CD4-positive, alpha-beta T cell (primary cell): ENCODE results near the gene SPHK1. TPM values are rescaled to one million over a fixed set of nuclear protein-coding genes. Genes with fewer than 3 reads are reported as not detected.

ENCODE experiments used
- ATAC-seq: fragments of 200-7000 bp; cut with Tn5 transposase; one replicate; pipeline ENCODE4 v1.10.0; 2022; ENCODE audit warnings: mild to moderate bottlenecking; ENCODE audit not compliant: poor library complexity
- CTCF ChIA-PET: fragments of 350-600 bp; sonication (Branson Sonifier 250); formaldehyde crosslinking; loops from one replicate; lab custom pipeline; 2021; ENCODE audit warnings: antibody characterized with exemption, inconsistent platforms; lab: Charles Lee
- POLR2A ChIA-PET: fragments of 350-600 bp; sonication (Branson Sonifier 250); formaldehyde crosslinking; loops from one replicate; lab custom pipeline; 2021; ENCODE audit warnings: antibody characterized with exemption, inconsistent platforms; lab: Charles Lee
- DNase-seq, 14 experiments: peaks; one replicate each; pipeline ENCODE4 v3.0.0-alpha.2; 2013 to 2020; ENCODE audit warnings: mixed read lengths in 2 of 14
- H3K27ac ChIP-seq, 2 donors: one replicate each; pipeline versions ENCODE4 v1.5.1 to v1.7.0; 2013; ENCODE audit warnings: low read length in 2 of 2, low read depth in 1 of 2, mild to moderate bottlenecking in 1 of 2
- H3K27me3 ChIP-seq, 2 experiments: 1 replicate in 1 of 2; 2 replicates in 1 of 2; pipeline versions ENCODE4 v1.6.1 to v1.7.0; 2013; ENCODE audit warnings: low read length in 2 of 2, control low read depth in 1 of 2, mild to moderate bottlenecking in 1 of 2, moderate library complexity in 1 of 2; ENCODE audit not compliant: insufficient read depth in 2 of 2, control insufficient read depth in 1 of 2
- H3K36me3 ChIP-seq: one replicate; pipeline ENCODE4 v1.6.1; 2013; ENCODE audit warnings: low read length, control low read depth; ENCODE audit not compliant: insufficient read depth
- H3K4me1 ChIP-seq: one replicate; pipeline ENCODE4 v1.6.1; 2013; ENCODE audit warnings: low read length, control low read depth; ENCODE audit not compliant: insufficient read depth
- H3K4me3 ChIP-seq: one replicate; pipeline ENCODE4 v1.5.1; 2013; ENCODE audit warnings: mild to moderate bottlenecking, low read length, moderate library complexity
- H3K9me3 ChIP-seq, 2 experiments: 1 replicate in 1 of 2; 2 replicates in 1 of 2; pipeline versions ENCODE4 v1.6.1 to v1.7.0; 2013; ENCODE audit warnings: low read length in 2 of 2, mild to moderate bottlenecking in 2 of 2, control low read depth in 1 of 2, moderate library complexity in 1 of 2; ENCODE audit not compliant: control insufficient read depth in 1 of 2, insufficient read depth in 1 of 2
- H3K27ac Mint-ChIP-seq: one replicate; pipeline ENCODE4 v1.8.0; 2020; ENCODE audit warnings: mixed read lengths
- H3K27me3 Mint-ChIP-seq: one replicate; pipeline ENCODE4 v1.8.0; 2021; ENCODE audit warnings: mixed read lengths
- H3K36me3 Mint-ChIP-seq: one replicate; pipeline ENCODE4 v1.8.0; 2021; ENCODE audit warnings: low read depth, mixed read lengths
- H3K4me1 Mint-ChIP-seq: one replicate; pipeline ENCODE4 v1.8.0; 2021; ENCODE audit warnings: low read depth, mixed read lengths
- H3K4me3 Mint-ChIP-seq: one replicate; pipeline ENCODE4 v1.8.0; 2020; ENCODE audit warnings: mild to moderate bottlenecking, mixed read lengths
- H3K9me3 Mint-ChIP-seq: one replicate; pipeline ENCODE4 v1.8.0; 2020; ENCODE audit warnings: mixed read lengths
- intact Hi-C, 2 experiments: fragments of 100-400 bp; cut with DNase I in 1 of 2; cut with micrococcal nuclease in 1 of 2; formaldehyde crosslinking; loops; one replicate each; pipeline versions ENCODE4 v1.15.1 to v1.9.0; 2023 to 2025; cut with DNase I, micrococcal nuclease
- total RNA-seq, 174 experiments: library from RNA in 2 of 174; stranded (reverse) in 2 of 174; gene quantifications; one replicate each; pipeline ENCODE4 v1.2.3 and lab custom pipeline; 2021 to 2026
- TF ChIP-seq, protein P1 (sequence below): fragments of 200-600 bp; IDR thresholded peaks from one replicate; pipeline ENCODE4 v1.8.0; 2022; ENCODE audit warnings: antibody characterized with exemption, mild to moderate bottlenecking

SPHK1 gene
- total RNA-seq, 2 experiments from 2014 or later: 0.45 to 1.1 TPM

DNA sequence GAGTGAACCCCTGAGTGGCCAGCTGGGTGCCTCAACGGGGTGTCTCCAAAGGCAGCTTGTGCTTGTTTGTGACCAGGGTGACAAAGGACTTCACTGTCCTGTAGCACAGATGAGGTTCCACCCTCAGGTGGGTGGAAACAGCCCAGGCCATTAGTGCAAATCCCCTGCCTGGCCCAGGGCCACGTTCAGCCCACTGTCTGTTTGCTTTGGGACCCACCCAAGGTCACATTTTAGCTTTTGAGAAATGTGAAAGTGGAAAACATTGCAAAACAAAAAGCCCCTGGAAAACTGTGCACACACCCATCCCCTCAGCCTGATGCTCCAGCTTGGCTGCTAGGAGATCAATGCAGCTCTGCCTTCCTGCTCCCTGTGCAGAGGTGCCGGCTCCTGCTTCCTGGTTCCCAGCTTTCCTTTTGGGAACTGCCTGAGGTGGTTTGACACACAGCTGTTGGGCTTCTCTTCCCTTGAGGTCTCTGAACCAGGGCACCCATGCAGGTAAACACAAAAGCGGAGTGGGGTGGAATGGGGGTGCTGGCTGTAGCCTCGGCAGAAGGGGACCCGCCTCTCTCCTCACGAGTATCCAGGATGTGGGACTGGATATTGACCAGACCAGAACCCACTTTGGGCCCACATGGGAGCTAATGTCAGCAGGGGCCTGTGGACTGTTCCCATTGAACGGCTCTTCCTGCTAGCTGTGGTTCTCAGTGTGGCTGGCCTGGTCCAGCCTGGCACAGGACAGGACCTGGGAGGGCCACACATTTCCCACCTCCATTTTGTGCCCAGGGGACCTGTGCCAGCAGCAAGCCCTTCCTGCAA, 7.9 kb upstream of the SPHK1 start:
- no peak overlapping the region for H3K27ac ChIP-seq
- ATAC-seq (no peak), DNase-seq (no peak)
- POLR2A ChIA-PET: interaction anchor here (1.3 kb wide), 1 partner anchor 9 kb away, joined by 3 read pairs; no protein-coding TSS in a partner anchor
- no peaks in the 10 kb centered on the region for H3K9me3 Mint-ChIP-seq
- no peaks in the 10 kb centered on the region for H3K27me3 ChIP-seq
- no peaks in the 10 kb centered on the region for H3K36me3 ChIP-seq
- H3K27me3 Mint-ChIP-seq: no peaks in the 10 kb centered on the region
- H3K4me3 Mint-ChIP-seq: no peak overlapping the region
- TF ChIP-seq, protein P1, sequence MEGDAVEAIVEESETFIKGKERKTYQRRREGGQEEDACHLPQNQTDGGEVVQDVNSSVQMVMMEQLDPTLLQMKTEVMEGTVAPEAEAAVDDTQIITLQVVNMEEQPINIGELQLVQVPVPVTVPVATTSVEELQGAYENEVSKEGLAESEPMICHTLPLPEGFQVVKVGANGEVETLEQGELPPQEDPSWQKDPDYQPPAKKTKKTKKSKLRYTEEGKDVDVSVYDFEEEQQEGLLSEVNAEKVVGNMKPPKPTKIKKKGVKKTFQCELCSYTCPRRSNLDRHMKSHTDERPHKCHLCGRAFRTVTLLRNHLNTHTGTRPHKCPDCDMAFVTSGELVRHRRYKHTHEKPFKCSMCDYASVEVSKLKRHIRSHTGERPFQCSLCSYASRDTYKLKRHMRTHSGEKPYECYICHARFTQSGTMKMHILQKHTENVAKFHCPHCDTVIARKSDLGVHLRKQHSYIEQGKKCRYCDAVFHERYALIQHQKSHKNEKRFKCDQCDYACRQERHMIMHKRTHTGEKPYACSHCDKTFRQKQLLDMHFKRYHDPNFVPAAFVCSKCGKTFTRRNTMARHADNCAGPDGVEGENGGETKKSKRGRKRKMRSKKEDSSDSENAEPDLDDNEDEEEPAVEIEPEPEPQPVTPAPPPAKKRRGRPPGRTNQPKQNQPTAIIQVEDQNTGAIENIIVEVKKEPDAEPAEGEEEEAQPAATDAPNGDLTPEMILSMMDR: no peak
- H3K4me1 Mint-ChIP-seq: no peaks in the 10 kb centered on the region
- no peak overlapping the region for H3K27ac Mint-ChIP-seq
- no peaks in the 10 kb centered on the region for H3K9me3 ChIP-seq
- H3K4me1 ChIP-seq: no peaks in the 10 kb centered on the region
- no peaks in the 10 kb centered on the region for H3K36me3 Mint-ChIP-seq
- CTCF ChIA-PET: interaction anchor here (0.8 to 1.3 kb wide), 2 partner anchors 9 to 21 kb away, joined by 3 to 4 read pairs; no protein-coding TSS in a partner anchor
- intact Hi-C loops: no loop called here
- H3K4me3 ChIP-seq: no peak overlapping the region

DNA sequence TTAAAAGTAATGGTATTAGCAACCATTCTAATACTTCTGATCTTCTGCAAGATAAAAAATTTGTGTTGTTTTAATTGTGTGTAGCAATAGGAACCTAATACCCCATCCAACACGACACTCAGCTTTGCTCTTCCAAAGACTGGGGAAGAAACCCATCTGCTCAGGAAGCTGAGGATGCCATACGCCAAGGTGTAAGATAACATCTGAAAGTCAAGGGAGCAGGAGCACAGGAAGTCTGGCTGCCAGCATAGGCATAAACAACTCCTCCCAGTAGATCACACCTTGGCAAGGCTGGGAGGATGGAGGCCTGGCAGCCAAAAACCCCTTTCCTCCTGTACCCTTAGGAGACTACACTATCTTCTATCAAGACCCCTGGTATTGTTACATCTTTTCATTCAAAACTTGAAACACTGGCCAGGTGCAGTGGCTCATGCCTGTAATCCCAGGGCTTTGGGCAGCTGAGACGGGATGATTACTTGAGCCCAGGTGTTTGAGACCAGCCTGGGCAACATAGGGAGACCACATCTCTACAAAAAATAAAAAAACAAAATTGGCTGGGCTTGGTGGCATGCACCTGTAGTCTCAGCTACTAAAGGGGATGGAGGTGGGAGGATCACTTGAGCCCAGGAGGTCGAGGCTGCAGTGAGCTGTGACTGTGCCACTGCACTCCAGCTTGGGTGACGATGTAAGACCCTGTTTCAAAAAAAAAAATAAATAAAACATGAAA, 5.7 kb upstream of the SPHK1 start:
- no peak overlapping the region for H3K27ac Mint-ChIP-seq
- peaks cover 4% of the 10 kb centered on the region for H3K4me1 Mint-ChIP-seq
- H3K27me3 Mint-ChIP-seq: peaks cover 3% of the 10 kb centered on the region
- DNase-seq: no peak
- TF ChIP-seq, protein P1: no peak
- H3K4me3 Mint-ChIP-seq: no peak overlapping the region
- no peak overlapping the region for H3K27ac ChIP-seq
- peaks cover 12% of the 10 kb centered on the region for H3K4me1 ChIP-seq
- ATAC-seq: no peak
- no peak overlapping the region for H3K4me3 ChIP-seq
- no peaks in the 10 kb centered on the region for H3K36me3 Mint-ChIP-seq
- CTCF ChIA-PET: no interaction called here
- no peaks in the 10 kb centered on the region for H3K36me3 ChIP-seq
- intact Hi-C loops: no loop called here
- no peaks in the 10 kb centered on the region for H3K9me3 Mint-ChIP-seq
- H3K9me3 ChIP-seq: no peaks in the 10 kb centered on the region
- no peaks in the 10 kb centered on the region for H3K27me3 ChIP-seq
- POLR2A ChIA-PET: no interaction called here

DNA sequence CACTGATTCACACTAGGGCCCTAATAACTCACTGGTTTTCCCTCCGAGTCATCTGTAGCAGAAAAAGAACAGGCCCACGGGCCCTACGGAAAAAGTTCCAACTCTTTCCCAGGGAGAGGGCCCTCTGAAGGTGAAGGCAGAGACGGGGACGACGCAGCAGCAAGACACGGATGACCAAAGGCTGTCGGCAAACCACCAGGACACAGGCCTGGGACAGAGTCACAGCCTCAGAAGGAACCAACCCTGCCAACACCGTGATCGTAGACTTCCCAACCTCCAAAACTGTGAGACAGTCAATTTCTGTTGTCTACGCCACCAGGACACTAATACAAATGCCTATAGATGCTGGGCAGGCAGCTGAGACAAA, 5.2 kb upstream of the SPHK1 start:
- no peak for ATAC-seq

More for the DNA sequence above, 5.2 kb upstream of the SPHK1 start:
- H3K36me3 Mint-ChIP-seq: no peaks in the 10 kb centered on the region
- no peak overlapping the region for H3K27ac Mint-ChIP-seq
- CTCF ChIA-PET: interaction anchor here (0.8 kb wide), 1 partner anchor 259 kb away, joined by 3 read pairs; no protein-coding TSS in a partner anchor
- intact Hi-C loops: no loop called here
- Histone ChIP-seq H3K4me1 (peaks cover 15% of the 10 kb centered on the region), H3K27ac (no peak overlapping the region), H3K9me3 (no peaks in the 10 kb centered on the region), H3K36me3 (no peaks in the 10 kb centered on the region), H3K27me3 (no peaks in the 10 kb centered on the region), H3K4me3 (no peak overlapping the region)
- TF ChIP-seq, protein P1: no peak
- H3K9me3 Mint-ChIP-seq: no peaks in the 10 kb centered on the region
- H3K4me3 Mint-ChIP-seq: peak overlapping the region; percentile 62
- H3K27me3 Mint-ChIP-seq: peaks cover 4% of the 10 kb centered on the region
- POLR2A ChIA-PET: no interaction called here
- H3K4me1 Mint-ChIP-seq: peaks cover 6% of the 10 kb centered on the region
- no peak for DNase-seq
